T-helper 2 cell treated with Interferon-gamma antibody and Interleukin-4, amounts not matched to agents 5 μg/mL and 100 μg/mL, for 36 hours (primary cell): ENCODE measurements around the gene RPS27L.

Experiments
- DNase-seq: peaks from one replicate; pipeline ENCODE4 v3.0.0; 2021; ENCODE audit warnings: low spot score
- H3K27ac Mint-ChIP-seq: one replicate; pipeline ENCODE4 v1.8.0; 2021; ENCODE audit warnings: mild to moderate bottlenecking, mixed read lengths
- H3K27me3 Mint-ChIP-seq: one replicate; pipeline ENCODE4 v1.8.0; 2021; ENCODE audit warnings: low read depth, mixed read lengths
- H3K36me3 Mint-ChIP-seq: one replicate; pipeline ENCODE4 v1.8.0; 2021; ENCODE audit warnings: low read depth, mixed read lengths
- H3K4me1 Mint-ChIP-seq: one replicate; pipeline ENCODE4 v1.8.0; 2021; ENCODE audit warnings: low read depth, mixed read lengths
- H3K4me3 Mint-ChIP-seq: one replicate; pipeline ENCODE4 v1.8.0; 2022; ENCODE audit warnings: mild to moderate bottlenecking, moderate library complexity, mixed read lengths
- H3K9me3 Mint-ChIP-seq: one replicate; pipeline ENCODE4 v1.8.0; 2021; ENCODE audit warnings: mixed read lengths

RPS27L gene

GRCh38 chr15:63172851-63173451, 15.7 kb upstream of the RPS27L start:
- Mint-ChIP-seq H3K27me3 (no peaks in the 10 kb centered on the region), H3K27ac (no peak overlapping the region), H3K4me3 (no peak overlapping the region), H3K36me3 (no peaks in the 10 kb centered on the region), H3K4me1 (peaks cover 8% of the 10 kb centered on the region), H3K9me3 (no peaks in the 10 kb centered on the region)
- DNase-seq = no peak

- Mint-ChIP-seq H3K36me3 (no peaks in the 10 kb centered on the region), H3K4me3 (no peak overlapping the region), H3K27ac (no peak overlapping the region), H3K9me3 (no peaks in the 10 kb centered on the region), H3K27me3 (no peaks in the 10 kb centered on the region), H3K4me1 (peaks cover 4% of the 10 kb centered on the region)
- DNase-seq = no peak
These were observed 15.1 kb upstream of the RPS27L start for GRCh38 chr15:63172376-63172775.

- Mint-ChIP-seq H3K36me3 (no peaks in the 10 kb centered on the region), H3K9me3 (no peaks in the 10 kb centered on the region), H3K27me3 (no peaks in the 10 kb centered on the region), H3K27ac (no peak overlapping the region), H3K4me1 (peaks cover 5% of the 10 kb centered on the region), H3K4me3 (no peak overlapping the region)
- DNase-seq = no peak
These were observed 12.5 kb upstream of the RPS27L start for GRCh38 chr15:63169788-63170187.

GRCh38 chr15:63166219-63166618, 8.9 kb upstream of the RPS27L start:
- H3K4me3 Mint-ChIP-seq = no peak overlapping the region
- no peaks in the 10 kb centered on the region for H3K9me3 Mint-ChIP-seq
- DNase-seq = no peak
- H3K36me3 Mint-ChIP-seq = no peaks in the 10 kb centered on the region
- H3K27me3 Mint-ChIP-seq = peaks cover 3% of the 10 kb centered on the region
- peaks cover 6% of the 10 kb centered on the region for H3K4me1 Mint-ChIP-seq
- no peak overlapping the region for H3K27ac Mint-ChIP-seq

GRCh38 chr15:63165166-63165859, 8.0 kb upstream of the RPS27L start:
- Mint-ChIP-seq H3K36me3 (no peaks in the 10 kb centered on the region), H3K27me3 (peaks cover 3% of the 10 kb centered on the region), H3K9me3 (no peaks in the 10 kb centered on the region)

GRCh38 chr15:63163217-63163616, 5.9 kb upstream of the RPS27L start:
- no peak for DNase-seq
- Mint-ChIP-seq H3K4me3 (no peak overlapping the region), H3K36me3 (peaks cover 2% of the 10 kb centered on the region), H3K27me3 (peaks cover 3% of the 10 kb centered on the region), H3K9me3 (no peaks in the 10 kb centered on the region), H3K4me1 (peaks cover 6% of the 10 kb centered on the region), H3K27ac (no peak overlapping the region)

More at GRCh38 chr15:63165166-63165859, 8.0 kb upstream of the RPS27L start:
- Mint-ChIP-seq H3K27ac (no peak overlapping the region), H3K4me3 (no peak overlapping the region), H3K4me1 (peaks cover 6% of the 10 kb centered on the region)
- DNase-seq = no peak

- Mint-ChIP-seq H3K36me3 (peaks cover 14% of the 10 kb centered on the region), H3K27me3 (peaks cover 3% of the 10 kb centered on the region), H3K27ac (no peak overlapping the region), H3K4me3 (no peak overlapping the region), H3K9me3 (no peaks in the 10 kb centered on the region), H3K4me1 (peaks cover 6% of the 10 kb centered on the region)
- no peak for DNase-seq
These were observed 3.4 kb upstream of the RPS27L start for GRCh38 chr15:63160638-63161037.

- peak overlapping the region; percentile 85 for H3K4me3 Mint-ChIP-seq
- no peaks in the 10 kb centered on the region for H3K9me3 Mint-ChIP-seq
- no peaks in the 10 kb centered on the region for H3K27me3 Mint-ChIP-seq
- H3K27ac Mint-ChIP-seq = peak overlapping the region; percentile 93
- peaks cover 22% of the 10 kb centered on the region for H3K36me3 Mint-ChIP-seq
- DNase-seq = peak; percentile 35
- peaks cover 13% of the 10 kb centered on the region for H3K4me1 Mint-ChIP-seq
These were observed 684 bp upstream of the RPS27L start for GRCh38 chr15:63157891-63158431.

GRCh38 chr15:63156755-63157117, 541 bp downstream of the RPS27L start:
- no peaks in the 10 kb centered on the region for H3K27me3 Mint-ChIP-seq
- DNase-seq = peak; percentile 9
- peak overlapping the region; percentile 95 for H3K27ac Mint-ChIP-seq
- H3K4me1 Mint-ChIP-seq = peaks cover 13% of the 10 kb centered on the region
- H3K4me3 Mint-ChIP-seq = peak overlapping the region; percentile 97
- H3K9me3 Mint-ChIP-seq = no peaks in the 10 kb centered on the region
- H3K36me3 Mint-ChIP-seq = peaks cover 30% of the 10 kb centered on the region

- Mint-ChIP-seq H3K27ac (peak overlapping the region; percentile 95), H3K36me3 (peaks cover 35% of the 10 kb centered on the region), H3K4me1 (peaks cover 12% of the 10 kb centered on the region), H3K4me3 (peak overlapping the region; percentile 97), H3K9me3 (no peaks in the 10 kb centered on the region), H3K27me3 (no peaks in the 10 kb centered on the region)
- DNase-seq = no peak
These were observed 1.1 kb downstream of the RPS27L start for GRCh38 chr15:63156086-63156710.

- no peak for DNase-seq
- Mint-ChIP-seq H3K9me3 (no peaks in the 10 kb centered on the region), H3K4me3 (peak overlapping the region; percentile 97), H3K36me3 (peaks cover 35% of the 10 kb centered on the region), H3K27ac (peak overlapping the region; percentile 49), H3K27me3 (no peaks in the 10 kb centered on the region), H3K4me1 (peaks cover 12% of the 10 kb centered on the region)
These were observed 1.8 kb downstream of the RPS27L start for GRCh38 chr15:63155486-63155885.

GRCh38 chr15:63151665-63152064, 5.6 kb downstream of the RPS27L start:
- Mint-ChIP-seq H3K4me1 (peaks cover 16% of the 10 kb centered on the region), H3K27ac (no peak overlapping the region), H3K27me3 (no peaks in the 10 kb centered on the region), H3K36me3 (peaks cover 43% of the 10 kb centered on the region), H3K9me3 (no peaks in the 10 kb centered on the region), H3K4me3 (no peak overlapping the region)
- no peak for DNase-seq

- Mint-ChIP-seq H3K27me3 (no peaks in the 10 kb centered on the region), H3K4me3 (no peak overlapping the region), H3K9me3 (no peaks in the 10 kb centered on the region), H3K36me3 (peaks cover 41% of the 10 kb centered on the region), H3K27ac (no peak overlapping the region), H3K4me1 (peaks cover 8% of the 10 kb centered on the region)
- no peak for DNase-seq
These were observed 10.6 kb downstream of the RPS27L start for GRCh38 chr15:63146684-63147083.

- H3K36me3 Mint-ChIP-seq = peaks cover 44% of the 10 kb centered on the region
- H3K4me1 Mint-ChIP-seq = peaks cover 20% of the 10 kb centered on the region
- no peak overlapping the region for H3K27ac Mint-ChIP-seq
- no peak for DNase-seq
- H3K27me3 Mint-ChIP-seq = no peaks in the 10 kb centered on the region
- H3K4me3 Mint-ChIP-seq = no peak overlapping the region
- H3K9me3 Mint-ChIP-seq = no peaks in the 10 kb centered on the region
These were observed 11.9 kb downstream of the RPS27L start for GRCh38 chr15:63145426-63145825.
